Right atrium auricular region (tissue), 2 donors: Measurements from ENCODE around the gene TCP11L2. TPM values are rescaled to one million over a fixed set of nuclear protein-coding genes. Genes with fewer than 3 reads are reported as not detected.

Experiments used
- DNase-seq: peaks from one replicate; pipeline ENCODE4 v3.0.0-alpha.2; 2019; ENCODE audit warnings: low spot score
- H3K27ac ChIP-seq, 2 donors: fragments of 200-600 bp; sonication (generic); 1 replicate in 1 of 2; 2 replicates in 1 of 2; pipeline ENCODE4 v1.5.1; 2016 to 2019
- H3K27me3 ChIP-seq, 2 donors: fragments of 200-600 bp; sonication (generic); one replicate each; pipeline versions ENCODE4 v1.5.1 to v1.6.0; 2017 to 2019
- H3K36me3 ChIP-seq: fragments of 200-600 bp; sonication (generic); one replicate; pipeline ENCODE4 v1.5.1; 2016
- H3K4me1 ChIP-seq, 2 donors: fragments of 200-600 bp; sonication (generic); one replicate each; pipeline versions ENCODE4 v1.5.1 to v1.6.0; 2017 to 2019
- H3K4me3 ChIP-seq, 2 donors: fragments of 200-600 bp; sonication (generic); 1 replicate in 1 of 2; 2 replicates in 1 of 2; pipeline ENCODE4 v1.5.1; 2017 to 2019; ENCODE audit warnings: mild to moderate bottlenecking in 1 of 2, moderate library complexity in 1 of 2
- H3K9me3 ChIP-seq, 2 donors: fragments of 200-600 bp; sonication (generic); one replicate each; pipeline ENCODE4 v1.5.1; 2019
- total RNA-seq, 2 donors: library from RNA; depleted of rRNA; stranded (reverse); fragments of >200 nt; gene quantifications; one replicate each; pipeline ENCODE4 v1.1.0, GENCODE V29; 2016
- TF ChIP-seq, protein P1 (sequence below), 2 donors: fragments of 200-600 bp; sonication (generic); IDR thresholded peaks; one replicate each; pipeline ENCODE4 v1.5.1; 2019; ENCODE audit warnings: antibody characterized with exemption in 2 of 2

Gene TCP11L2
- total RNA-seq, 2 donors from 2014 or later, result 34.0 to 59.1 TPM

DNA sequence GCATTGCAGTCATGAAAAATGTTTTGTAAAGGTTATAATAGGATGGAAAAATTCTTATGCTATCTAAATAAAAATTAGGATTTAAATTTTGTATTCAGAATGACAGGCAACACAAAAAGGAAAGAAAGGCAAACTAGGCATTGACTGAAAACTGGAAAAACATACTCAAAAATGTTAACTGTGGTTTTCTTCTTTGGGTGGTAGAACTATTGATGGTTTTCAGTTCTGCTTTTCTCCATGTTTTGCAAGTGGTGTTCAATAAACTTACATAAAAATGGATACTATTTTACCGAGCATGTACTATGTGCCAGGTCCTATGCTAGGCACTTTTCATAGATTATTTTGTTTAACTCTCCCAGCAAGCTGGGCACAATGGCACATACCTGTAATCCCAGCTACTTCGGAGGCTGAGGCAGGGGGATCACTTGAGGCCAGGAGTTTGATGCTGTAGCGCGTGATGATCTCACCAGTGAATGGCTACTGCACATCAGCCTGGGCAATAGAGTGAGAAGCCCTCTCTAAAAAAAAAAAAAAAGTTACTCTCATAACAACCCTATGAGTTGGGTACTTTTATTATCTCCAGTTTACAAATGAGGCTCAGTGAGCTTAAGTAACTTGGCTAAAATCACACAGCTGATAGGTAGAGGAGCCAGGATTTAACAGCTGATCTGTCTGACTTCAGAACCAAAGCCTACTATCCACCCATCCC lies 26.3 kb upstream of the TCP11L2 start:
- no peaks in the 10 kb centered on the region for H3K27me3 ChIP-seq
- no peak overlapping the region for H3K27ac ChIP-seq
- no peaks in the 10 kb centered on the region for H3K9me3 ChIP-seq
- no peak overlapping the region for H3K4me3 ChIP-seq
- TF ChIP-seq, protein P1, sequence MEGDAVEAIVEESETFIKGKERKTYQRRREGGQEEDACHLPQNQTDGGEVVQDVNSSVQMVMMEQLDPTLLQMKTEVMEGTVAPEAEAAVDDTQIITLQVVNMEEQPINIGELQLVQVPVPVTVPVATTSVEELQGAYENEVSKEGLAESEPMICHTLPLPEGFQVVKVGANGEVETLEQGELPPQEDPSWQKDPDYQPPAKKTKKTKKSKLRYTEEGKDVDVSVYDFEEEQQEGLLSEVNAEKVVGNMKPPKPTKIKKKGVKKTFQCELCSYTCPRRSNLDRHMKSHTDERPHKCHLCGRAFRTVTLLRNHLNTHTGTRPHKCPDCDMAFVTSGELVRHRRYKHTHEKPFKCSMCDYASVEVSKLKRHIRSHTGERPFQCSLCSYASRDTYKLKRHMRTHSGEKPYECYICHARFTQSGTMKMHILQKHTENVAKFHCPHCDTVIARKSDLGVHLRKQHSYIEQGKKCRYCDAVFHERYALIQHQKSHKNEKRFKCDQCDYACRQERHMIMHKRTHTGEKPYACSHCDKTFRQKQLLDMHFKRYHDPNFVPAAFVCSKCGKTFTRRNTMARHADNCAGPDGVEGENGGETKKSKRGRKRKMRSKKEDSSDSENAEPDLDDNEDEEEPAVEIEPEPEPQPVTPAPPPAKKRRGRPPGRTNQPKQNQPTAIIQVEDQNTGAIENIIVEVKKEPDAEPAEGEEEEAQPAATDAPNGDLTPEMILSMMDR (IDR thresholded peaks at IDR 0.05), result no peak
- H3K4me1 ChIP-seq, result peaks cover 0 to 3% of the 10 kb centered on the region in 2 donors
- DNase-seq, result no peak
- H3K36me3 ChIP-seq, result no peaks in the 10 kb centered on the region

DNA sequence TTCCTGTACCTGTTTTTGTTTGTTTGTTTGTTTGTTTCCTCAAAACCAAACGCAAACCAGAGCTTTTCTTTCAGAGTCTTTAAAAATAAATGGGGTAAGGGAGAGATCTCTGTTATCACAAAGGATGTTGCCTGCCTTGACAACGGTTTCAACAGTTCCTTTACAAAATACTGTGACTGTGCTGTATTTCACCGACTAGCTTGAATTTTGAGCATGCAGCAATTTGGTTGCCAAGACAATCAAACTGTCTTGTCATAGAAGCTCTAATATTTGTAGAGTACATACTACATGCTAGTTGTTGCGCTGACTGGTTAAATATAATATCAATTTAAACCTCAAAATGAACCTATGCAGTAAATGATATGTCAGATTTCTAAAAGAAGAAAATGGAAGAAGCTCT lies 22.4 kb upstream of the TCP11L2 start:
- TF ChIP-seq, protein P1 (IDR thresholded peaks at IDR 0.05), result no peak
- peaks cover 0 to 8% of the 10 kb centered on the region in 2 donors for H3K9me3 ChIP-seq
- no peak overlapping the region for H3K27ac ChIP-seq
- no peak for DNase-seq
- no peaks in the 10 kb centered on the region for H3K36me3 ChIP-seq
- H3K4me1 ChIP-seq, result peaks cover 0 to 18% of the 10 kb centered on the region in 2 donors
- no peaks in the 10 kb centered on the region for H3K27me3 ChIP-seq
- no peak overlapping the region for H3K4me3 ChIP-seq

DNA sequence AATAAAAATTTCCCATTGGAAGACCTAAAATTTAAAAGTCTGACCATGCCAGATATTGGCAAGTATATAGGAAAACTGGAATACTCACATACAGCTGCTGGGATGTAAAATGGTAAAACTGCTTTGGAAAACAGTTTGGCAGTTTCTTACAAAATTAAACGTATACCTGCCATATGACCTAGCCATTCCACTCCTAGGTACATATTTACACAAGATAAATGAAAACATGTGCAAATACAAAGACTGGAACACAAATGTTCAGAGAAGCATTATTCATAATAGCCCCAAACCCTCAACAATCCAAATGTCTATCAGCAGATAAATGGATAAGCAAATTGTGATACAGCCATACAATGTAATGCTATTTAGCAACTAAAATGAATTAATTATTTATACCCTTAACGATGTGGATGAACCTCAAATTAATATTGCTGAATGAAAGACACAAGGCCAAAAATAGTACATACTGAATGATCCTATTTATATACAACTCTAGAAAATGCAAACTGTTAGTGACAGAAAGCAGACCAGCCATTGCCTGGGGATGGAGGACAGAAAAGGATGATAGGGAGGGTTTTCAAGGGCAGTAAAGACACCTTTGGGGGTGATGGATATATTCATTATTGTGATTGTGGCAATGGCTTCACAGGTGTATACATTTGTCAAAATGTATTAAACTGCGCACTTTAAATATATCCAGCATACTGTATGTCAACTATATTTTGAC lies 21.3 kb upstream of the TCP11L2 start:
- TF ChIP-seq, protein P1 (IDR thresholded peaks at IDR 0.05), result no peak
- Histone ChIP-seq H3K9me3 (peaks cover 0 to 8% of the 10 kb centered on the region in 2 donors), H3K27ac (peak overlapping the region in 1 of 2 donors; percentile 1), H3K27me3 (no peaks in the 10 kb centered on the region), H3K36me3 (no peaks in the 10 kb centered on the region), H3K4me1 (peaks cover 0 to 18% of the 10 kb centered on the region in 2 donors), H3K4me3 (no peak overlapping the region)
- DNase-seq, result no peak

DNA sequence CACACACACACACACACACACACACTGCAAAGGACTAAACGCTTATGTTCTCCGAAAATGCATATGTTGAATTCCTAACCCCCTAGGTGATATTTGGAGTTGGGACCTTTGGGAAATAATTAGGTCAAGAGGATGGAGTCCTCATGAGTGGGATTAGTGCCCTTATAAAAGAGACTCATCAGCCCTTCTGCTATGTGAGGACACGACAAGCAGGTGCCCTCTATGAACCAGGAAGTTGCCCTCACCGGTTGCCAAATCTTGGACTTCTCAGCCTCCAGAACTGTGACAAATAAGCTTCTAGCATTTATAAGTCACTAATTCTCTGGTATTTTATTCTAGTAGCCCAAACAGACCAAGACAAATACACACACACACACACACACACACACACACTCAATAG lies 20.7 kb upstream of the TCP11L2 start:
- TF ChIP-seq, protein P1 (IDR thresholded peaks at IDR 0.05), result no peak
- H3K27me3 ChIP-seq, result no peaks in the 10 kb centered on the region
- H3K9me3 ChIP-seq, result peaks cover 0 to 8% of the 10 kb centered on the region in 2 donors
- H3K36me3 ChIP-seq, result no peaks in the 10 kb centered on the region
- H3K4me1 ChIP-seq, result peaks cover 0 to 18% of the 10 kb centered on the region in 2 donors
- no peak overlapping the region for H3K27ac ChIP-seq
- no peak overlapping the region for H3K4me3 ChIP-seq
- DNase-seq, result no peak

DNA sequence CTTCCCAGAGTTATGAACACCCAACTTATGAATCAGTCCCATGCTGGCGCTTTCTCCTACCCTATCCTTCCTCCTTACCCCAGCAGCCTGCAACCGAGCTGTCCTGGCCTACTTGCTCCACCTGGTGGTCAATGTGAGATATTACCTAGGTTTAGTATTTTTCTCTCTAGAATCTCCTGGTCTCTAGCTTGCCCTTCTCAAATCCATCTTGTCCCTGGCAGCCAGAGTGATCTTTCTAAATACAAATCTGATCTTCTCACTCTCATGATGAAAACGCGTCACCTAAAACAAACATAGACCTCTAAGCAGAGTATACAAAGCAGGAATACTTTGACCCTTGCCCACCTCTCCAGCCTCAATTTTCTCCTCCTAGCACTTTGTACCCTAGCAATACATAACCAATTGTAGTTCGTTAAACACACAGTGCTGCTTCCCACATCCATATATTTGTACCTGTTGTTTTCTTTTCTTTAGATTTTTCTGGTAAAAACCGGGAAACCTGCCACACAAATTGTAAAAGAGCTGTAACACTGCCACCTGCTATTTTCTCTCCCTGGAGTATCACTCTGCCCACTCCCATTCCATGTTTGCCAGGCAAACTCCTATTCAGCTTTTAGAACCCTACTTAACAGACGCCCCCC lies 20.0 kb upstream of the TCP11L2 start:
- no peak overlapping the region for H3K4me3 ChIP-seq
- H3K9me3 ChIP-seq, result peaks cover 0 to 8% of the 10 kb centered on the region in 2 donors
- no peak for DNase-seq
- no peaks in the 10 kb centered on the region for H3K27me3 ChIP-seq
- TF ChIP-seq, protein P1 (IDR thresholded peaks at IDR 0.05), result peak; percentile 33 to 77
- H3K4me1 ChIP-seq, result peaks cover 0 to 18% of the 10 kb centered on the region in 2 donors
- no peak overlapping the region for H3K27ac ChIP-seq
- H3K36me3 ChIP-seq, result no peaks in the 10 kb centered on the region
